IMR-90 (cell line): ENCODE results near the gene COX17. TPM values are rescaled to one million over a fixed set of nuclear protein-coding genes. Genes with fewer than 3 reads are reported as not detected.

ENCODE experiments used
- ATAC-seq: fragments of 200-7000 bp; cut with Tn5 transposase; 2 replicates; pipeline ENCODE4 v1.9.1; 2020; ENCODE audit warnings: low read depth, mild to moderate bottlenecking, moderate library complexity
- BruUV-seq: library from RNA; stranded (reverse); fragments of 400-500 nt; replicated peaks from 2 replicates; lab custom pipeline; 2021; lab: Mats Ljungman, UMichigan
- CTCF ChIA-PET: fragments of 300-600 bp; formaldehyde crosslinking; extraction: SDS; loops from one replicate; lab custom pipeline; 2021; ENCODE audit warnings: antibody characterized with exemption; lab: Yijun Ruan, JAX
- POLR2A ChIA-PET: fragments of 300-600 bp; sonication (Branson Sonifier 250); formaldehyde crosslinking; loops from one replicate; lab custom pipeline; 2022; ENCODE audit warnings: antibody characterized with exemption; ENCODE audit not compliant: unreplicated experiment; lab: Charles Lee
- DNase-seq: peaks from one replicate; pipeline ENCODE4 v3.0.0; 2013
- H2AFZ ChIP-seq: replicated peaks from 2 replicates; pipeline ENCODE3; 2013; ENCODE audit warnings: low read length, mild to moderate bottlenecking; ENCODE audit not compliant: poor library complexity
- H2AK5ac ChIP-seq: 2 replicates; pipeline ENCODE4 v1.6.1; 2013; ENCODE audit warnings: low read depth, low read length, inconsistent platforms
- H2AK9ac ChIP-seq: replicated peaks from 2 replicates; pipeline ENCODE3; 2013; ENCODE audit warnings: mild to moderate bottlenecking, low read depth, low read length, moderate library complexity; ENCODE audit not compliant: poor library complexity
- H2BK120ac ChIP-seq: 2 replicates; pipeline ENCODE4 v1.6.1; 2013; ENCODE audit warnings: low read depth, low read length, inconsistent platforms
- H2BK15ac ChIP-seq: 3 replicates; pipeline ENCODE4 v1.6.1; 2013; ENCODE audit warnings: low read depth, low read length, inconsistent platforms
- H2BK20ac ChIP-seq: 2 replicates; pipeline ENCODE4 v1.6.1; 2013; ENCODE audit warnings: low read depth, mild to moderate bottlenecking, inconsistent platforms, low read length, moderate library complexity
- H2BK5ac ChIP-seq: 2 replicates; pipeline ENCODE4 v1.6.1; 2013; ENCODE audit warnings: mild to moderate bottlenecking, low read depth, low read length, inconsistent platforms; ENCODE audit not compliant: poor library complexity, severe bottlenecking
- H3K14ac ChIP-seq: replicated peaks from 2 replicates; pipeline ENCODE4 v1.6.1; 2013; ENCODE audit warnings: low read depth, low read length, inconsistent platforms
- H3K18ac ChIP-seq: 2 replicates; pipeline ENCODE4 v1.6.1; 2013; ENCODE audit warnings: low read depth, low read length, control low read depth
- H3K23ac ChIP-seq: 2 replicates; pipeline ENCODE4 v1.6.1; 2013; ENCODE audit warnings: low read depth, low read length, inconsistent platforms
- H3K27ac ChIP-seq: 2 replicates; pipeline ENCODE4 v1.5.1; 2013; ENCODE audit warnings: mild to moderate bottlenecking, control low read depth, low read length; ENCODE audit not compliant: insufficient read depth
- H3K27me3 ChIP-seq: 2 replicates; pipeline ENCODE4 v1.6.1; 2013; ENCODE audit warnings: low read length; ENCODE audit not compliant: control insufficient read depth, insufficient read depth
- H3K36me3 ChIP-seq: 2 replicates; pipeline ENCODE4 v1.6.1; 2013; ENCODE audit warnings: low read length, mixed read lengths; ENCODE audit not compliant: control insufficient read depth, insufficient read depth
- H3K4ac ChIP-seq: 2 replicates; pipeline ENCODE4 v1.6.1; 2013; ENCODE audit warnings: low read depth, low read length, inconsistent platforms
- H3K4me1 ChIP-seq: 2 replicates; pipeline ENCODE4 v1.6.1; 2013; ENCODE audit warnings: low read length, mixed read lengths; ENCODE audit not compliant: control insufficient read depth, insufficient read depth
- H3K4me2 ChIP-seq: 2 replicates; pipeline ENCODE4 v1.6.1; 2013; ENCODE audit warnings: low read depth, mild to moderate bottlenecking, control low read depth, low read length, moderate library complexity
- H3K4me3 ChIP-seq: 2 replicates; pipeline ENCODE4 v1.5.1; 2013; ENCODE audit warnings: low read depth, mild to moderate bottlenecking, control low read depth, low read length, moderate library complexity; ENCODE audit not compliant: insufficient read depth
- H3K56ac ChIP-seq: 2 replicates; pipeline ENCODE4 v1.6.1; 2013; ENCODE audit warnings: low read length, inconsistent platforms; ENCODE audit not compliant: insufficient read depth; ENCODE audit errors: extremely low read depth
- H3K79me1 ChIP-seq, 2 experiments: 2 replicates each; pipeline ENCODE4 v1.6.1; 2013; ENCODE audit warnings: low read length in 2 of 2, inconsistent platforms in 1 of 2, low read depth in 1 of 2
- H3K9ac ChIP-seq: 2 replicates; pipeline ENCODE4 v1.6.1; 2013; ENCODE audit warnings: low read depth, low read length, control low read depth
- H3K9me1 ChIP-seq: 2 replicates; pipeline ENCODE4 v1.6.1; 2013; ENCODE audit warnings: low read length, inconsistent platforms; ENCODE audit not compliant: insufficient read depth
- H3K9me3 ChIP-seq: 2 replicates; pipeline ENCODE4 v1.6.1; 2013; ENCODE audit warnings: low read length; ENCODE audit not compliant: control insufficient read depth, insufficient read depth
- H4K20me1 ChIP-seq: 2 replicates; pipeline ENCODE4 v1.6.1; 2013; ENCODE audit warnings: low read length, inconsistent platforms; ENCODE audit not compliant: insufficient read depth
- H4K5ac ChIP-seq: 2 replicates; pipeline ENCODE4 v1.6.1; 2013; ENCODE audit warnings: mild to moderate bottlenecking, low read depth, low read length, control low read depth
- H4K8ac ChIP-seq, 2 experiments: 2 replicates each; pipeline ENCODE4 v1.6.1; 2013; ENCODE audit warnings: low read depth in 2 of 2, low read length in 2 of 2, control low read depth in 1 of 2, inconsistent platforms in 1 of 2
- H4K91ac ChIP-seq: 2 replicates; pipeline ENCODE4 v1.6.1; 2013; ENCODE audit warnings: low read depth, low read length, inconsistent platforms; ENCODE audit not compliant: insufficient read depth
- BHLHE40 ChIP-seq: fragments of 150-350 bp; IDR thresholded peaks from 2 replicates; pipeline ENCODE4 v1.6.1; 2016; ENCODE audit warnings: mild to moderate bottlenecking, low read depth, low read length
- CEBPB ChIP-seq: IDR thresholded peaks from 2 replicates; pipeline ENCODE4 v1.6.1; 2012; ENCODE audit warnings: low read depth, low read length, improper control_type of control experiment
- CHD1 ChIP-seq: IDR thresholded peaks from 2 replicates; pipeline ENCODE4 v1.6.1; 2012; ENCODE audit warnings: low read depth, low read length, improper control_type of control experiment
- FOS ChIP-seq: fragments of 150-350 bp; IDR thresholded peaks from 2 replicates; pipeline ENCODE4 v1.6.1; 2016; ENCODE audit warnings: low read depth, low read length
- MAZ ChIP-seq: IDR thresholded peaks from 2 replicates; pipeline ENCODE4 v1.6.1; 2012; ENCODE audit warnings: low read depth, mild to moderate bottlenecking, low read length, improper control_type of control experiment, moderate library complexity, borderline replicate concordance
- MXI1 ChIP-seq: IDR thresholded peaks from 2 replicates; pipeline ENCODE4 v1.6.1; 2012; ENCODE audit warnings: low read depth, mild to moderate bottlenecking, low read length, moderate library complexity, borderline replicate concordance
- NFE2L2 ChIP-seq: fragments of 150-350 bp; IDR thresholded peaks from 2 replicates; pipeline ENCODE4 v1.6.1; 2016; ENCODE audit warnings: low read depth, mild to moderate bottlenecking, low read length
- POLR2A ChIP-seq: IDR thresholded peaks from 2 replicates; pipeline ENCODE4 v1.6.1; 2012; ENCODE audit warnings: mild to moderate bottlenecking, low read depth, low read length
- RAD21 ChIP-seq: IDR thresholded peaks from 2 replicates; pipeline ENCODE4 v1.6.1; 2012; ENCODE audit warnings: low read length, improper control_type of control experiment
- RCOR1 ChIP-seq: IDR thresholded peaks from 2 replicates; pipeline ENCODE4 v1.6.1; 2012; ENCODE audit warnings: mild to moderate bottlenecking, low read length, improper control_type of control experiment; ENCODE audit not compliant: insufficient replicate concordance
- RFX5 ChIP-seq: IDR thresholded peaks from 2 replicates; pipeline ENCODE4 v1.8.0; 2012; ENCODE audit warnings: low read depth, mild to moderate bottlenecking, low read length, moderate library complexity
- SMC3 ChIP-seq: fragments of 150-350 bp; IDR thresholded peaks from 2 replicates; pipeline ENCODE4 v1.6.1; 2016; ENCODE audit warnings: low read depth, mild to moderate bottlenecking, antibody characterized with exemption, low read length, moderate library complexity
- WGBS, 2 experiments: methylation state at CpG; one replicate each; pipeline versions ENCODE4 v1.1.5 to v1.1.7; 2013; ENCODE audit warnings: missing lambda C conversion rate in 2 of 2; ENCODE audit not compliant: insufficient read length in 1 of 2; ENCODE audit errors: extremely low coverage in 2 of 2; 5-methylcytosine and 5-hydroxymethylcytosine counted together
- dilution Hi-C: fragments of 300-500 bp; cut with HindIII; formaldehyde crosslinking; loops from one replicate; pipeline ENCODE4 v1.14.3; 2018; ENCODE audit warnings: low sequenced_read_pairs; ENCODE audit not compliant: unreplicated experiment
- in situ Hi-C: fragments of 300-500 bp; cut with MboI; formaldehyde crosslinking; loops from 3 replicates; pipeline ENCODE4 v1.14.3; 2019; ENCODE audit warnings: low sequenced_read_pairs, inconsistent platforms, mixed read lengths
- intact Hi-C: fragments of 100-400 bp; cut with micrococcal nuclease; formaldehyde crosslinking; loops from 2 replicates; pipeline ENCODE4 v1.10.0; 2022
- polyA plus RNA-seq, 3 experiments: library from polyadenylated mRNA; depleted of rRNA; stranded (reverse); fragments of >200 nt; gene quantifications; 2 replicates each; pipeline ENCODE4 v1.2.3, GENCODE V29; 2012; ENCODE audit warnings: low replicate concordance in 1 of 3
- total RNA-seq: library from RNA; depleted of rRNA; stranded (reverse); fragments of >200 nt; gene quantifications from 2 replicates; pipeline ENCODE4 v1.2.3, GENCODE V29; 2012
- TF ChIP-seq, protein P1 (sequence below): fragments of 150-350 bp; IDR thresholded peaks from 2 replicates; pipeline ENCODE4 v1.6.1; 2017; ENCODE audit warnings: mild to moderate bottlenecking, antibody characterized with exemption, low read length, low read depth
- TF ChIP-seq, protein P2 (sequence below): conservative IDR thresholded peaks from 2 replicates; pipeline ENCODE4 v1.5.1; 2012; ENCODE audit warnings: mild to moderate bottlenecking, low read depth, low read length, improper control_type of control experiment

The COX17 gene
- total and polyA plus RNA-seq, 2 of the 4 experiments (the other 2 are of a cell fraction) = 2.0 to 24.5 TPM

GRCh38 chr3:119652306-119653033 is 24.7 kb downstream of the COX17 start:
- ChIA-PET POLR2A (no interaction called here), CTCF (no interaction called here)
- Histone ChIP-seq H3K4ac (no peak overlapping the region), H2BK5ac (no peak overlapping the region), H3K9me1 (no peaks in the 10 kb centered on the region), H3K56ac (no peak overlapping the region), H3K4me3 (no peak overlapping the region), H3K27me3 (peaks cover 8% of the 10 kb centered on the region), H4K8ac (no peak overlapping the region), H3K23ac (no peak overlapping the region), H2BK15ac (no peak overlapping the region), H3K9ac (no peak overlapping the region), H3K27ac (no peak overlapping the region), H4K91ac (no peak overlapping the region), H4K20me1 (no peaks in the 10 kb centered on the region), H2AK5ac (no peak overlapping the region), H3K18ac (no peak overlapping the region), H3K79me1 (no peaks in the 10 kb centered on the region), H3K4me2 (no peak overlapping the region), H3K14ac (no peak overlapping the region), H2AK9ac (no peak overlapping the region), H4K5ac (no peak overlapping the region), H2AFZ (no peak overlapping the region), H3K9me3 (0 out of 2 replicates have a peak, but pooled peaks cover 2% of the 10 kb centered on the region), H3K4me1 (peaks cover 4% of the 10 kb centered on the region), H2BK120ac (no peak overlapping the region), H2BK20ac (no peak overlapping the region), H3K36me3 (no peaks in the 10 kb centered on the region)
- WGBS, 2 experiments = 83% methylated on average over 2 of the region's 7 CpGs; no CpG with 5 or more reads in 1 of the 2 experiments
- no peak for DNase-seq
- no peak for ATAC-seq
- in situ Hi-C loops = no loop called here
- intact Hi-C loops = no loop called here
- no TSS peak for BruUV-seq
- TF ChIP-seq, protein P1, sequence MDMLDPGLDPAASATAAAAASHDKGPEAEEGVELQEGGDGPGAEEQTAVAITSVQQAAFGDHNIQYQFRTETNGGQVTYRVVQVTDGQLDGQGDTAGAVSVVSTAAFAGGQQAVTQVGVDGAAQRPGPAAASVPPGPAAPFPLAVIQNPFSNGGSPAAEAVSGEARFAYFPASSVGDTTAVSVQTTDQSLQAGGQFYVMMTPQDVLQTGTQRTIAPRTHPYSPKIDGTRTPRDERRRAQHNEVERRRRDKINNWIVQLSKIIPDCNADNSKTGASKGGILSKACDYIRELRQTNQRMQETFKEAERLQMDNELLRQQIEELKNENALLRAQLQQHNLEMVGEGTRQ = no peak
- TF ChIP-seq BHLHE40 (no peak), POLR2A (no peak), MXI1 (no peak), SMC3 (no peak), CHD1 (no peak), RAD21 (no peak), RCOR1 (no peak), CEBPB (no peak), MAZ (no peak), FOS (no peak), RFX5 (no peak), NFE2L2 (no peak)
- TF ChIP-seq, protein P2, sequence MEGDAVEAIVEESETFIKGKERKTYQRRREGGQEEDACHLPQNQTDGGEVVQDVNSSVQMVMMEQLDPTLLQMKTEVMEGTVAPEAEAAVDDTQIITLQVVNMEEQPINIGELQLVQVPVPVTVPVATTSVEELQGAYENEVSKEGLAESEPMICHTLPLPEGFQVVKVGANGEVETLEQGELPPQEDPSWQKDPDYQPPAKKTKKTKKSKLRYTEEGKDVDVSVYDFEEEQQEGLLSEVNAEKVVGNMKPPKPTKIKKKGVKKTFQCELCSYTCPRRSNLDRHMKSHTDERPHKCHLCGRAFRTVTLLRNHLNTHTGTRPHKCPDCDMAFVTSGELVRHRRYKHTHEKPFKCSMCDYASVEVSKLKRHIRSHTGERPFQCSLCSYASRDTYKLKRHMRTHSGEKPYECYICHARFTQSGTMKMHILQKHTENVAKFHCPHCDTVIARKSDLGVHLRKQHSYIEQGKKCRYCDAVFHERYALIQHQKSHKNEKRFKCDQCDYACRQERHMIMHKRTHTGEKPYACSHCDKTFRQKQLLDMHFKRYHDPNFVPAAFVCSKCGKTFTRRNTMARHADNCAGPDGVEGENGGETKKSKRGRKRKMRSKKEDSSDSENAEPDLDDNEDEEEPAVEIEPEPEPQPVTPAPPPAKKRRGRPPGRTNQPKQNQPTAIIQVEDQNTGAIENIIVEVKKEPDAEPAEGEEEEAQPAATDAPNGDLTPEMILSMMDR = no peak
- dilution Hi-C loops = no loop called here
